Thymus (tissue), 11 donors: ENCODE results near the gene GGA3. TPM values are rescaled to one million over a fixed set of nuclear protein-coding genes. Genes with fewer than 3 reads are reported as not detected.

ENCODE experiments used
- DNase-seq, 9 donors: peaks; one replicate each; pipeline ENCODE4 v3.0.0-alpha.2; 2013; ENCODE audit warnings: low spot score in 9 of 9, low read depth in 6 of 9, missing footprints in 1 of 9
- H3K27ac ChIP-seq, 2 donors: one replicate each; pipeline ENCODE4 v1.5.1; 2013; ENCODE audit warnings: control low read depth in 1 of 2, low read depth in 1 of 2, low read length in 1 of 2, mild to moderate bottlenecking in 1 of 2, moderate library complexity in 1 of 2
- H3K27me3 ChIP-seq, 2 donors: one replicate each; pipeline ENCODE4 v1.5.1; 2013; ENCODE audit warnings: low read length in 1 of 2; ENCODE audit not compliant: control insufficient read depth in 2 of 2, insufficient read depth in 1 of 2
- H3K36me3 ChIP-seq, 2 donors: one replicate each; pipeline ENCODE4 v1.5.1; 2013; ENCODE audit warnings: low read length in 1 of 2, mild to moderate bottlenecking in 1 of 2, moderate library complexity in 1 of 2; ENCODE audit not compliant: control insufficient read depth in 2 of 2, insufficient read depth in 2 of 2
- H3K4me1 ChIP-seq, 2 donors: one replicate each; pipeline ENCODE4 v1.5.1; 2013; ENCODE audit warnings: low read length in 2 of 2; ENCODE audit not compliant: control insufficient read depth in 2 of 2, insufficient read depth in 2 of 2
- H3K4me3 ChIP-seq, 2 donors: one replicate each; pipeline ENCODE4 v1.5.1; 2013; ENCODE audit warnings: low read length in 2 of 2, control low read depth in 1 of 2, mild to moderate bottlenecking in 1 of 2
- H3K9me3 ChIP-seq, 2 donors: one replicate each; pipeline ENCODE4 v1.5.1; 2013; ENCODE audit warnings: low read length in 1 of 2, mild to moderate bottlenecking in 1 of 2; ENCODE audit not compliant: control insufficient read depth in 2 of 2, insufficient read depth in 1 of 2
- WGBS: extraction: QIAGEN DNeasy Blood & Tissue Kit; methylation state at CpG from one replicate; pipeline ENCODE4 v1.1.7; 2013; 5-methylcytosine and 5-hydroxymethylcytosine counted together
- polyA plus RNA-seq: library from polyadenylated mRNA; stranded (reverse); fragments of 200-250 nt; gene quantifications from one replicate; pipeline ENCODE4 v1.2.3, GENCODE V29; 2013
- total RNA-seq: library from RNA; stranded (reverse); fragments of 120-200 nt; gene quantifications from one replicate; pipeline ENCODE4 v1.2.4, GENCODE V29; 2013
- donor health status: healthy.

GGA3 gene
- total and polyA plus RNA-seq, 2 donors, result 18.1 to 33.3 TPM

DNA sequence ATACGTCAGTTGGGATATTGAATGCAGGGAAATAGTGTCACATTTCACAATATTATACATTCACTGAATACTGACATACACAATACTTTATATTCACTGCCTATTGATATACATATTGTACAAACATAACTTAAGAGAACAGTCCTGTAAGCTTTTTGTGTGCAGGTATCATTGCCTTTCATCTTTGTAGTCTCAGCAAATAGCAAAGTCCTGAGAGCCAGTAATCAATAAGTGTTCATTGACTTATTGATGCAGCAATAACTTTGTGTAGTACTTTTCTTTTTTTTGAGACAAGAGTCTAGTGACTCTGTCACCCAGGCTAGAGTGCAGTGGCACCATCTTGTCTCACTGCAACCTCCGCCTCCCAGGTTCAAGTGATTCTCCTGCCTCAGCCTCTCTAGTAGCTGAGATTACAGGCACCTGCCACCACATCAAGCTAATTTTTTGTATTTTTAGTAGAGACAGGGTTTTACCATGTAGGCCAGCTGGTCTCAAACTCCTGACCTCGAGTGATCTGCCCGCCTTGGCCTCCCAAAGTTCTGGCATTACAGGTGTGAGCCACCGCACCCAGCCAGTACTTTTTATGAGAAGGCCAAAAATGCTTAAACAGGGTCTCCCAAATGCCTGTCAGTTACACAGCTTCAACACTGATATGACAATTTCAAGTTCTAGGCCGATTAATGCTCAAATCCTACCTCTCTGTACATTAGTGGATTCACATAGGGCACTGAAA is 61.4 kb downstream of the GGA3 start:
- Histone ChIP-seq H3K27ac (no peak overlapping the region), H3K36me3 (no peaks in the 10 kb centered on the region), H3K4me1 (peaks cover 3 to 6% of the 10 kb centered on the region in 2 donors), H3K27me3 (no peaks in the 10 kb centered on the region), H3K9me3 (peaks cover 0 to under 1% of the 10 kb centered on the region in 2 donors), H3K4me3 (no peak overlapping the region)
- no peak for DNase-seq
- WGBS, result 98% methylated on average over 6 of the region's 6 CpGs

DNA sequence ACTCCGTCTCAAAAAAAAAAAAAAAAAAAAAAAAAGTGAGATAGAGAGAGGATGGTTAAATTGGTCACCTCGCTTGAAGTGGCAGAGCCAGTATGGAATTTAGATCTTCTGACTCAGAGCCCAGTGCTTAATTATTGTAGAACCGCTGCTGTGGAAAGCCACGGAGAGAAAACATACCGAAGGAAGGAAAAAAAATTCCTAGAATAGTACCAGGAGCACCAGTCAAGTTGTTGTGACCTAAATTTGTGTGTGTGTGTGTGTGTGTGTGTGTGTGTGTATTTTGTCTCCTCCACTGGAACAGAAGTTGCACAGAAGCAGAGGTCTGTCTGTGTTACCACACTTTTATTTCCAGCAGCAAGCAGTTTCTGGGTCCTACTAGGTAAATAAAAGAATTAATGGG is 66.5 kb downstream of the GGA3 start:
- Histone ChIP-seq H3K27ac (no peak overlapping the region), H3K27me3 (no peaks in the 10 kb centered on the region), H3K36me3 (no peaks in the 10 kb centered on the region), H3K4me1 (no peaks in the 10 kb centered on the region), H3K4me3 (no peak overlapping the region), H3K9me3 (no peaks in the 10 kb centered on the region)
- WGBS, result 97% methylated on average over 4 of the region's 5 CpGs
- DNase-seq, result no peak

DNA sequence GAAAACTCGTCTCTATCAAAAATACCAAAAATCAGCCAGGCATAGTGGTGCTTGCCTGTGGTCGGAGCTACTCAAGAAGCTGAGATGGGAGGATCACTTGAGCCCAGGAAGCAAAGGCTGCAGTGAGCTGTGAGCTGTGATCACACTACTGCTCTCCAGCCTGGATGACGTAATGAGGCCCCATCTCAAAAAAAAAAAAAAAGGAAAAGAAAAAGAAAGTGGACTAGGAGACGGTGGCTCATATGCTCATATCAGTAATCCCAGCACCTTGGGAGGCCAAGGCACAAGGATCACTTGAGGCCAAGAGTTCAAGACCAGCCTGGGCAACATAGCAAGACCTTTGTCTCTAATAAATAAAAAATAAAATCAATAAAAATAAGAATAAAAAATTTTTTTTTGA is 69.8 kb downstream of the GGA3 start:
- no peaks in the 10 kb centered on the region for H3K36me3 ChIP-seq
- no peaks in the 10 kb centered on the region for H3K27me3 ChIP-seq
- WGBS, result 97% methylated on average over 4 of the region's 4 CpGs
- H3K9me3 ChIP-seq, result no peaks in the 10 kb centered on the region
- no peak for DNase-seq
- H3K27ac ChIP-seq, result no peak overlapping the region
- H3K4me3 ChIP-seq, result no peak overlapping the region
- H3K4me1 ChIP-seq, result peaks cover 0 to 3% of the 10 kb centered on the region in 2 donors

DNA sequence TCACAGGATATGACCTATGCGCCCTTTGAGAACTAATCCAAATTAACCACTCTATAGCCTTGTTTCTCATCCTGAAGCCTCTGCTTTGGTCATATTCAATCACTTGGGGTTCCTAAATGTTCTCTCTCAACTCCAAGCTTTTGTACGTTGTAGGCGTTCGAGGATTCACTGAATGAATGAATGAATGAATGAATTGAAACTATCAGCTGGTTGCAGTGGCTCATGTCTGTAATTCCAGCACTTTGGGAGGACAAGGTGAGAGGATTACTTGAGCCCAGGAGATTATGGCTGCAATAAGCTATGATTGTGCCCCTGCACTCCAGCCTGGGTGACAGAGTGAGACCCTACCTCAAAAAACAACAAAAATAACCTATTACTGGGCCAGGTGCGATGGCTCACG is 72.8 kb downstream of the GGA3 start:
- Histone ChIP-seq H3K27ac (no peak overlapping the region), H3K4me1 (peaks cover 0 to 5% of the 10 kb centered on the region in 2 donors), H3K9me3 (no peaks in the 10 kb centered on the region), H3K4me3 (no peak overlapping the region), H3K27me3 (no peaks in the 10 kb centered on the region), H3K36me3 (no peaks in the 10 kb centered on the region)
- WGBS, result 97% methylated on average over 6 of the region's 6 CpGs
- no peak for DNase-seq

Other genes with a start within 250 kb of the GGA3 start
- 35.7 TPM for gene MRPL58, start 248.9 kb downstream of the GGA3 start, total RNA-seq
- 40.9 TPM for gene MRPL58, start 248.9 kb downstream of the GGA3 start, polyA plus RNA-seq
- 288 TPM for gene ATP5PD, start 214.6 kb downstream of the GGA3 start, total RNA-seq
- 390 TPM for gene ATP5PD, start 214.6 kb downstream of the GGA3 start, polyA plus RNA-seq
- 10.0 TPM for gene KCTD2, start 214.4 kb downstream of the GGA3 start, total RNA-seq
- 20.4 TPM for gene KCTD2, start 214.4 kb downstream of the GGA3 start, polyA plus RNA-seq
- 0.76 TPM for gene SLC16A5, start 173.7 kb downstream of the GGA3 start, total RNA-seq
- 5.0 TPM for gene SLC16A5, start 173.7 kb downstream of the GGA3 start, polyA plus RNA-seq
- 4.3 TPM for gene ARMC7, start 151.6 kb downstream of the GGA3 start, total RNA-seq
- gene ARMC7, start 151.6 kb downstream of the GGA3 start, polyA plus RNA-seq, result 10.0 TPM
- 64.2 TPM for gene NT5C, start 129.9 kb downstream of the GGA3 start, total RNA-seq
- gene NT5C, start 129.9 kb downstream of the GGA3 start, polyA plus RNA-seq, result 103 TPM
- gene JPT1, start 107.1 kb downstream of the GGA3 start, total RNA-seq, result 92.1 TPM
- gene JPT1, start 107.1 kb downstream of the GGA3 start, polyA plus RNA-seq, result 130 TPM
- 342 TPM for gene SUMO2, start 78.6 kb downstream of the GGA3 start, total RNA-seq
- gene SUMO2, start 78.6 kb downstream of the GGA3 start, polyA plus RNA-seq, result 135 TPM
- gene NUP85, start 55.9 kb downstream of the GGA3 start, total RNA-seq, result 54.5 TPM
- 88.3 TPM for gene NUP85, start 55.9 kb downstream of the GGA3 start, polyA plus RNA-seq
- gene MRPS7, start 273 bp upstream of the GGA3 start, total RNA-seq, result 62.8 TPM
- gene MRPS7, start 273 bp upstream of the GGA3 start, polyA plus RNA-seq, result 39.1 TPM
- gene MIF4GD, start 9.6 kb upstream of the GGA3 start, total RNA-seq, result 22.8 TPM
- 37.3 TPM for gene MIF4GD, start 9.6 kb upstream of the GGA3 start, polyA plus RNA-seq
- gene SLC25A19, start 27.8 kb upstream of the GGA3 start, total RNA-seq, result 15.4 TPM
- gene SLC25A19, start 27.8 kb upstream of the GGA3 start, polyA plus RNA-seq, result 18.3 TPM
- 79.4 TPM for gene GRB2, start 144.1 kb upstream of the GGA3 start, total RNA-seq
- 65.1 TPM for gene GRB2, start 144.1 kb upstream of the GGA3 start, polyA plus RNA-seq
- gene TMEM94, start 195.0 kb upstream of the GGA3 start, total RNA-seq, result 16.1 TPM
- 64.5 TPM for gene TMEM94, start 195.0 kb upstream of the GGA3 start, polyA plus RNA-seq